ENCODE data around the gene ORM2.
"Not testable (repeated sequence)": the region's sequence is repeated elsewhere in the genome, so short reads cannot be mapped to it uniquely, and the experiment has no call there.

The ORM2 gene

GRCh38 chr9:114329625-114330022, at the start of gene ORM2:
Gene ORM2 (plus strand): TSS chr9:114329869. CDS start chr9:114329905, 36 bp downstream.
- DNase-seq: not testable (repeated sequence)

DNA sequence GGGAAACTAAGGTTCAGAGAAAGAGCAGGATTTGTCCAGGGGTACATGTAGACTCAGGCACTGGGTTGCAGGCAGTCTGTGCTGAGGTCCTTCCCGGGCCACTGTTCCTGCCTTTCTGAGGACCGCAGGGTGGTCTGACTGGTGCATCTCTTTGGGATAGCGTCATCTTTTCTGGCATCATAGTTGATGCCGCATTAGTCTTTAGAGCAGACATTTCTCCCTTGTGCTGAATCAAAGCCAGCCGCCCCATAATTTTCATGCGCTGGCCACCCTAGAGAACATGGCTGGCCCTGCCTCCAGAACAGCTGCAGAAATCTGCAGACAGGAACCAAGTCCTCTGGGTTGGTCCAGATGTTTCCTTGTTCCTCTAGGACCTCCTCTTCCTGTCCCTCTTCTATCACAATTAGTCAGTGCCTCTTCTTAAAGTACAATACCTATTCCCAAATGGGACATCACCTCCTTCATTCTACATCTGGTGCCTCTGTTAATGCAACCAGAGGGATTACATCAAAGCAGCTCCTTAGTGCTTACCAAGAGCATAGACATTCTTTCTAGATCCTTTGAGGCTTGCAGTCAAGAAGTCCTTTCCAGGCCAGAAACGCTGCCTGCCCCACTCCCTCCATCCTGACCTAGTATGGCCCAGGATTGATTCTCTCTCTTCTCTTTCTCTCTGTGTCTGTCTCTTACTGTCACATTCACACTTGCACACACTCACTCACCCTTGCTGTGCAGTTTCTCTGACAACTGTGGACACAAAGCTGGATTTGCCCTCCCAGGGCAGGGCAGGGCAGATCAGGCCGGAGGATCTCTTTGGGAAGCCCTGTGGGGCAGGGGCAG, 48.8 kb upstream of the ORM2 start:
- no peak for DNase-seq

DNA sequence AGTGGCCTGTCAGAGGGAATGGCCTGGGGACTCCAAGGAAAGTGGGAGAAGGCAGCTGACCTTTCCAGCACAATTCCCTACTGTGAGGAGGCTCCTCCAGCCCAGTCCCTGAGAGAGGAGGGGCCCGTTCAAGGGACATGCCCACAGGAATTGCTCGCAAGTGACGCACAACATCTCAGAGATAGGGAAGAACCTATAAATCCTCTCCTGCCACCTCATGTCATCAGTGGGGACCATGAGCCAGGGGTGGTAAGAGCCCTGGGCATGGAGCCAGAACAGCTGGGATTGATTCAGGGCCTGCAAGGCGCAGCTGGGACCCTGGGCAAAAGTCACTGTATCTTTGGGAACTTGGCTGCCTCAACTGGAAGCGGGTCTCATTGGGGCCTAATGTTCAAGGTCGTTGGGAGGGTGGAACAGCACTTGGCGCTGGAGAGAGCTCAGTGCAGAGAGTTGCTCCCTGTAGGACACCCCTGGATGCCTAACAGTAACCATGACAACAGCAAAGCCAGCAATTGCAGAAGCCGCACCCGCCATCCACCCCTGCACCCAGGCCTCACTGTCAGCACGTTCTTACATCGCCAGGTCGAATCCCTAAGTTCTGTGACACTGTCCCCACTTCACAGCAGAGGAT, 48.1 kb upstream of the ORM2 start:
- no peak for DNase-seq

GRCh38 chr9:114282104-114282485, 47.6 kb upstream of the ORM2 start:
- no peak for DNase-seq

DNA sequence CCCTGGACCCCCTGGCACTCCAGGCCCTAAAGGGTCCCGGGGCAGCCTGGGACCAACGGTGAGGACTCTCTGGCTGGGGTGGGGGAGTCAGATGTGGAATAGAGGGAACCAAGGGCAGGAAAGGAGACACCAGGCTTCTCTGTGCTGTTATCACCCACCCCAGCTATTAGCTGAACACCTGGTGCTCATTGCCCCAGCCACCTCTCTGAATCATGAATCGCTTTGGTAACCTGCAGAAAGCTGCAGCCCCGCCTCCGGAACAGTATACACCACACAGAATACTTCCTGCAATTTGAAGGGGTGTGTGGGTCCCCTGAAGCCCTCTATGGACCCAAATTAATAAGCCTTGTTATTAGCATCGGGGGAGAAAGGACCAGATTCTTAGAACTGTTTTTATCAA, 47.2 kb upstream of the ORM2 start:
- DNase-seq: no peak

- no peak for DNase-seq
Measured at GRCh38 chr9:114282926-114283325, 46.7 kb upstream of the ORM2 start.

GRCh38 chr9:114283551-114284111, 46.0 kb upstream of the ORM2 start:
- no peak for DNase-seq

GRCh38 chr9:114284316-114285060, 45.2 kb upstream of the ORM2 start:
- DNase-seq: no peak

- no peak for DNase-seq
Measured at GRCh38 chr9:114285166-114285867, 44.4 kb upstream of the ORM2 start.

DNA sequence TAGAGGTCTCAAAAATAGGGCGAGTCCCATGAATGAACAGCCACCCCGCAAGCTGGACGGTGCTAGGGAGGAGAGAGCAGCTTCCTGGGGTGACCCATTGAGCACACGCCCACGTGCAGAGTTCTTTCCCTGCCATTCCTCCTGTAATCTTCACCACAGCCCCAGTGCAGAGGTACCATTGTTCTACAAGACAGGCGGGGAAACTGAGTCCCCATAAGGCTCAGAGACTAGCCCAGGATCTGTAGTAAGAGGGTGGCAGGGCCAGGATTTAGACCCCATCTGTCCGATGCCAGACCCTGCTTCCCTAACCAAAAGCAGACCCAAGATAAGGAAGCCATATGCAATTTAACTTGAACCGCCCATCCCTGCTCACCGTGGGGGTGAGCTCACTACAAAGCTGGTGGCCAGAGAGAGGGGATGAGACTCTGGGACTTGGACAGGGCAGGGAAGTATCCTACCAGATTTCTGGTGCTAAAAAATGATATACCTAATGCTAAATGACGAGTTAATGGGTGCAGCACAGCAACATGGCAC, 43.5 kb upstream of the ORM2 start:
- no peak for DNase-seq

GRCh38 chr9:114287001-114287762, 42.5 kb upstream of the ORM2 start:
- no peak for DNase-seq

GRCh38 chr9:114287763-114288192, 41.9 kb upstream of the ORM2 start:
- no peak for DNase-seq

DNA sequence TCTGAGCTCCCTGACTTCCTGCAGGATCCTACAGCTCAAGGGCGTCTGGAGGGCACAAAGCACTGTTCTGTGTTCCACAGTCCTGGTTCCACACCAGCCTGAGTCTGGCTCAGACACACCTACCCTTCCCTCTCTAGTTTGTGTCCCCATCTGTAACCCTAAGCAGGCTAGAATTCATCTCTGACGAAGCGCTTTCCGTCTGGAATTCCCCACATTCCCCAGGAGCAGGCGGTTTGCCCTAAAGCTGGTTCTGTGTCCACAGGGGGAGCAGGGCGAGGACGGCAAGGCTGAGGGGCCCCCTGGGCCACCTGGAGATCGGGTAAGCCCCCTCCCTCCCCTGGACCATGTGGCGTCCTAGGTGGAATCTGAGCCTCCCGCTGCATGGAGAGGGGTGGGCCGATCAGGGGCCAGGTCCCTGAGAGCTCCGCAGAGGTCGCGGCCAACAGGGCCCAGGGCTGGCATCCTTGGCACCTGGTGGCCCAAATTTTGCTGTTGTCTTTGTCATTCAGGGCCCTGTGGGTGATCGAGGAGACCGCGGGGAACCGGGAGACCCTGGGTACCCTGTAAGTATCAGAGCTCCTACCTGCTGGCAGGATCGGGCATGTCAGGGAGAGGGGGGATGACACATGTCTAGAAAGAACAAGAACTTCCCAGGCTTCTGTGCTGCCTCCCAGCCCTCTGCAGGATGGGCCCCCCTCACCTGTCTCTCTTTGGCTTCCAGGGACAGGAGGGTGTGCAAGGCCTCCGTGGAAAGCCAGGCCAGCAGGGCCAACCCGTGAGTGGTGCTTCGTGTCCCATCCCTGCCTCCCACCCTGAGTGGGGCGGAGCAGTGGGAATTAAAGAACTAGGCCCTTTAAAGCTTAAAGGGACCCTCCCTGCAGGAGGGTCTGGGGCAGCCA, 41.2 kb upstream of the ORM2 start:
- no peak for DNase-seq

- DNase-seq: no peak
Measured at GRCh38 chr9:114289106-114289505, 40.6 kb upstream of the ORM2 start.

- DNase-seq: no peak
Measured at GRCh38 chr9:114289571-114290481, 39.8 kb upstream of the ORM2 start.

GRCh38 chr9:114290561-114290986, 39.1 kb upstream of the ORM2 start:
- DNase-seq: no peak

GRCh38 chr9:114291064-114291474, 38.6 kb upstream of the ORM2 start:
- DNase-seq: no peak

DNA sequence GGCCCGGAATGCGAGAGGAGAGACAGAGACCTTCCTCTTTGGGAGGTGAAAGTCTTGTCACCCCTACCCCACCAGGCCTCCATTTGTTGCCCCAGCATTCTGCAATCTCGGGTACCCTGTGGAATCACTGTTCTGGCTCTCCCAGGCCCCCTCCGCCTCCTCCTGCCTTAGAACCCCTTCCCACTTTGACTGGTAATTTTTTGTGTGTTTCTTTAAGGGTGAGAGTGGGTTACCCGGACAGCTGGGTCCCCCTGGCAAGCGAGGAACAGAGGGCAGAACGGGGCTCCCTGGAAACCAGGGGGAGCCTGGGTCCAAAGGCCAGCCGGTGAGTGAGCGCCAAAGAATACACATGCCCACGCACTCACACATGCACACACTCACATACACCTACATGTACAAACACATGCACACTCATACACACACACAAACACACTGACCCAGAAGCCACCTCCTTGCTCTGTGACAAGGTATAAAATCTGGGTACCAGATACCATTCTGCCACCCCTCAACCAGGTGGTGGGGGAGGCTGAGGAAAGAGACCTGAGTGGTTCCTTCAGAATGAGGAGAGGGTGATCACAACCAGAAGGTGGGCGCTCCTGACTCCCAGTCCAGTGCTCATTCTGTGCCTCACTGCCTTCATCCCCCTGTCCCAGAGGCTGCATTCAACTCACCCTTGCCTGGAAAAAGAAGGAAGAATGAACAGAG, 37.6 kb upstream of the ORM2 start:
- no peak for DNase-seq

- no peak for DNase-seq
Measured at GRCh38 chr9:114294664-114295063, 35.0 kb upstream of the ORM2 start.
